HL-60 (cell line): ENCODE measurements around the gene PDE5A.

Experiments
- GABPA ChIP-seq: IDR thresholded peaks from 2 replicates; pipeline ENCODE4 v1.6.1; 2012; ENCODE audit warnings: low read depth
- POLR2AphosphoS5 ChIP-seq: IDR thresholded peaks from 2 replicates; pipeline ENCODE4 v1.6.1; 2012; ENCODE audit warnings: low read depth
- SPI1 ChIP-seq: IDR thresholded peaks from 2 replicates; pipeline ENCODE4 v1.6.1; 2012; ENCODE audit warnings: low read depth, mild to moderate bottlenecking, borderline replicate concordance
- TF ChIP-seq, protein P1 (sequence below): IDR thresholded peaks from one replicate; pipeline ENCODE4 v1.5.1; 2011; ENCODE audit warnings: low read length, control low read depth, inconsistent platforms; ENCODE audit not compliant: insufficient read depth
- TF ChIP-seq, protein P2 (sequence below): IDR thresholded peaks from 2 replicates; pipeline ENCODE4 v1.6.1; 2012; ENCODE audit warnings: low read depth; ENCODE audit not compliant: insufficient replicate concordance

DNA sequence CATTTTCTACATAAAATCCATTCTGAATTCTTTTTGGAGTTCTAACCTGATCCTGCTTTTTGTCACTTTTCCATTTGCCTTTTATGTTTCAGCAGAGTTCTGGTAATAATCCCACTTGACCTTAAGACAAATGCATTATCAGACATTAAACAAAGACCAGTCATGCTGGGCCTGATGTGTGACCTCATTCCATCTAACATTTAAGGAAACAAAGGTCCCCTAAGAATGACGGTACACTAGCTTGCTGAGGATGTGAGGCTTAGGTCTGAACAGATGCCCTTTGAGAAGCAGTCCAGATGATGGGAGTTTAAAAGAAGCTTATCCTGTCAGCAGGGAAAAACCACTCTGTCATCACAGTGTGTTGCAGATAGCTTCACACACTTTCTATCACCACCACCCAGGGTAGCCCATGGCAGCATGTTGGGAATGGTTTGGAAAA is 38.1 kb upstream of the PDE5A start:
- TF ChIP-seq, protein P1, sequence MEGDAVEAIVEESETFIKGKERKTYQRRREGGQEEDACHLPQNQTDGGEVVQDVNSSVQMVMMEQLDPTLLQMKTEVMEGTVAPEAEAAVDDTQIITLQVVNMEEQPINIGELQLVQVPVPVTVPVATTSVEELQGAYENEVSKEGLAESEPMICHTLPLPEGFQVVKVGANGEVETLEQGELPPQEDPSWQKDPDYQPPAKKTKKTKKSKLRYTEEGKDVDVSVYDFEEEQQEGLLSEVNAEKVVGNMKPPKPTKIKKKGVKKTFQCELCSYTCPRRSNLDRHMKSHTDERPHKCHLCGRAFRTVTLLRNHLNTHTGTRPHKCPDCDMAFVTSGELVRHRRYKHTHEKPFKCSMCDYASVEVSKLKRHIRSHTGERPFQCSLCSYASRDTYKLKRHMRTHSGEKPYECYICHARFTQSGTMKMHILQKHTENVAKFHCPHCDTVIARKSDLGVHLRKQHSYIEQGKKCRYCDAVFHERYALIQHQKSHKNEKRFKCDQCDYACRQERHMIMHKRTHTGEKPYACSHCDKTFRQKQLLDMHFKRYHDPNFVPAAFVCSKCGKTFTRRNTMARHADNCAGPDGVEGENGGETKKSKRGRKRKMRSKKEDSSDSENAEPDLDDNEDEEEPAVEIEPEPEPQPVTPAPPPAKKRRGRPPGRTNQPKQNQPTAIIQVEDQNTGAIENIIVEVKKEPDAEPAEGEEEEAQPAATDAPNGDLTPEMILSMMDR: no peak
- TF ChIP-seq, protein P2, sequence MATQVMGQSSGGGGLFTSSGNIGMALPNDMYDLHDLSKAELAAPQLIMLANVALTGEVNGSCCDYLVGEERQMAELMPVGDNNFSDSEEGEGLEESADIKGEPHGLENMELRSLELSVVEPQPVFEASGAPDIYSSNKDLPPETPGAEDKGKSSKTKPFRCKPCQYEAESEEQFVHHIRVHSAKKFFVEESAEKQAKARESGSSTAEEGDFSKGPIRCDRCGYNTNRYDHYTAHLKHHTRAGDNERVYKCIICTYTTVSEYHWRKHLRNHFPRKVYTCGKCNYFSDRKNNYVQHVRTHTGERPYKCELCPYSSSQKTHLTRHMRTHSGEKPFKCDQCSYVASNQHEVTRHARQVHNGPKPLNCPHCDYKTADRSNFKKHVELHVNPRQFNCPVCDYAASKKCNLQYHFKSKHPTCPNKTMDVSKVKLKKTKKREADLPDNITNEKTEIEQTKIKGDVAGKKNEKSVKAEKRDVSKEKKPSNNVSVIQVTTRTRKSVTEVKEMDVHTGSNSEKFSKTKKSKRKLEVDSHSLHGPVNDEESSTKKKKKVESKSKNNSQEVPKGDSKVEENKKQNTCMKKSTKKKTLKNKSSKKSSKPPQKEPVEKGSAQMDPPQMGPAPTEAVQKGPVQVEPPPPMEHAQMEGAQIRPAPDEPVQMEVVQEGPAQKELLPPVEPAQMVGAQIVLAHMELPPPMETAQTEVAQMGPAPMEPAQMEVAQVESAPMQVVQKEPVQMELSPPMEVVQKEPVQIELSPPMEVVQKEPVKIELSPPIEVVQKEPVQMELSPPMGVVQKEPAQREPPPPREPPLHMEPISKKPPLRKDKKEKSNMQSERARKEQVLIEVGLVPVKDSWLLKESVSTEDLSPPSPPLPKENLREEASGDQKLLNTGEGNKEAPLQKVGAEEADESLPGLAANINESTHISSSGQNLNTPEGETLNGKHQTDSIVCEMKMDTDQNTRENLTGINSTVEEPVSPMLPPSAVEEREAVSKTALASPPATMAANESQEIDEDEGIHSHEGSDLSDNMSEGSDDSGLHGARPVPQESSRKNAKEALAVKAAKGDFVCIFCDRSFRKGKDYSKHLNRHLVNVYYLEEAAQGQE: no peak
- TF ChIP-seq POLR2AphosphoS5 (no peak), GABPA (no peak), SPI1 (no peak)
